Ascending aorta (tissue), 2 donors: ENCODE results near the gene CARMIL3. TPM values are rescaled to one million over a fixed set of nuclear protein-coding genes. Genes with fewer than 3 reads are reported as not detected.

Source experiments
- DNase-seq, 2 donors: peaks; one replicate each; pipeline ENCODE4 v3.0.0-alpha.2; 2019; ENCODE audit warnings: low spot score in 2 of 2
- H3K27ac ChIP-seq, 2 donors: fragments of 200-600 bp; sonication (generic); one replicate each; pipeline ENCODE4 v1.5.1; 2016 to 2017; ENCODE audit warnings: mild to moderate bottlenecking in 1 of 2
- H3K27me3 ChIP-seq: fragments of 200-600 bp; sonication (generic); one replicate; pipeline ENCODE4 v1.5.1; 2017
- H3K36me3 ChIP-seq, 2 donors: fragments of 200-600 bp; sonication (generic); one replicate each; pipeline ENCODE4 v1.5.1; 2016
- H3K4me1 ChIP-seq, 2 donors: fragments of 200-600 bp; sonication (generic); one replicate each; pipeline ENCODE4 v1.5.1; 2016 to 2017; ENCODE audit warnings: mild to moderate bottlenecking in 1 of 2
- H3K4me3 ChIP-seq, 2 donors: fragments of 200-600 bp; sonication (generic); one replicate each; pipeline ENCODE4 v1.5.1; 2016 to 2017; ENCODE audit warnings: mild to moderate bottlenecking in 1 of 2
- H3K9me3 ChIP-seq, 2 donors: fragments of 200-600 bp; sonication (generic); one replicate each; pipeline ENCODE4 v1.5.1; 2016
- intact Hi-C: fragments of 100-400 bp; cut with DNase I; formaldehyde crosslinking; loops from one replicate; pipeline ENCODE4 v1.15.1; 2023
- total RNA-seq: library from RNA; depleted of rRNA; stranded (reverse); fragments of >200 nt; gene quantifications from one replicate; pipeline ENCODE4 v1.1.0, GENCODE V29; 2016
- TF ChIP-seq, protein P1 (sequence below), 3 experiments: fragments of 200-600 bp in 2 of 3; fragments of 450-650 bp in 1 of 3; sonication (generic) in 2 of 3; IDR thresholded peaks; one replicate each; pipeline ENCODE4 v1.5.1; 2016 to 2019; ENCODE audit warnings: antibody characterized with exemption in 3 of 3, mild to moderate bottlenecking in 1 of 3, moderate library complexity in 1 of 3

The CARMIL3 gene
- total RNA-seq, 1 donor from 2014 or later: not detected

DNA sequence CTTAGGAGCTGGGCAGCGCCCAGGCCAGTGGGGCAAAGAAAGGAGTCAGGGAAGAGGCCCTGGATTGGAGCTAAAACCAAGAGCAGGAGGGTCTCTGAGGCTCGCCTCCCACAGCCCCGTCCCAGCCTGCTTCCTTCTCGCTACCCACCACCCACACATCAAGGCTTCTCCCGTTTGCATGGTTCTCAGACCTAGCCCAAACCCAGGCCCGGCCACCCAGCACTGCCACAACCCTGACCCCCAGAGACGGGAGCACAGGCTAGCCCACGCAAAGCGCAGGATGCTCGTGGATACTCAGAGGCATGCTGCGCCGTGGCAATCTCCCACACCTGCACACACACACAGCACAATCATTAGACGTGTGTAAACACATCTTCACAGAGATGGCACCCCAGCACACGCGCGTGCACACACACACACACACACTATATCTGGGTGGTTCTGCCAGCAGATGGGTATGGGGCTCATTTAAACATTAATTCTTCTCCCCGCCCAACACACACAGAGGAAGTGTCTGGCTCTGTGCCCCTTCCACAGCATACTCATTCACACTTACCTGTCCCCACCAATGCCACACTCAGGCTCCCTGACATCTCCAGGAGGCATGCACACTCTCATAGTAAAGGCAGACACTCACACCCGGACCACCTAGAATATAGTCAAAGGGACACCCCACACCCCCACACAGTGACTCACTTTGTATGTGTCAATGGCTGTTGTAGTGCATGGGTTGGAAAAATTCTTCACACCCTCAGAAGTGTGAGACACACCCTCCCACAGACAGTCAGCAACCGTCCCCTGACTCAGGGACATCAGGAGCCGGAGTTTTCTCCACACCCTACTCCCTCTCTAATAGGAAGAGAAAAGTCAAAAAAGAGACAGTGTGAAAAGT is 1.1 kb downstream of the CARMIL3 start:
- Histone ChIP-seq H3K27me3 (no peaks in the 10 kb centered on the region), H3K36me3 (no peaks in the 10 kb centered on the region), H3K27ac (no peak overlapping the region), H3K9me3 (no peaks in the 10 kb centered on the region), H3K4me1 (peaks cover 9 to 12% of the 10 kb centered on the region in 2 donors), H3K4me3 (peak overlapping the region; percentile 61 to 81)
- TF ChIP-seq, protein P1, sequence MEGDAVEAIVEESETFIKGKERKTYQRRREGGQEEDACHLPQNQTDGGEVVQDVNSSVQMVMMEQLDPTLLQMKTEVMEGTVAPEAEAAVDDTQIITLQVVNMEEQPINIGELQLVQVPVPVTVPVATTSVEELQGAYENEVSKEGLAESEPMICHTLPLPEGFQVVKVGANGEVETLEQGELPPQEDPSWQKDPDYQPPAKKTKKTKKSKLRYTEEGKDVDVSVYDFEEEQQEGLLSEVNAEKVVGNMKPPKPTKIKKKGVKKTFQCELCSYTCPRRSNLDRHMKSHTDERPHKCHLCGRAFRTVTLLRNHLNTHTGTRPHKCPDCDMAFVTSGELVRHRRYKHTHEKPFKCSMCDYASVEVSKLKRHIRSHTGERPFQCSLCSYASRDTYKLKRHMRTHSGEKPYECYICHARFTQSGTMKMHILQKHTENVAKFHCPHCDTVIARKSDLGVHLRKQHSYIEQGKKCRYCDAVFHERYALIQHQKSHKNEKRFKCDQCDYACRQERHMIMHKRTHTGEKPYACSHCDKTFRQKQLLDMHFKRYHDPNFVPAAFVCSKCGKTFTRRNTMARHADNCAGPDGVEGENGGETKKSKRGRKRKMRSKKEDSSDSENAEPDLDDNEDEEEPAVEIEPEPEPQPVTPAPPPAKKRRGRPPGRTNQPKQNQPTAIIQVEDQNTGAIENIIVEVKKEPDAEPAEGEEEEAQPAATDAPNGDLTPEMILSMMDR (IDR thresholded peaks at IDR 0.05): no peak
- intact Hi-C loops: loop anchor here (2.0 kb wide), 1 partner anchor 38 kb away; no protein-coding TSS in a partner anchor
- DNase-seq: peak in 1 of 2 donors; percentile 58

DNA sequence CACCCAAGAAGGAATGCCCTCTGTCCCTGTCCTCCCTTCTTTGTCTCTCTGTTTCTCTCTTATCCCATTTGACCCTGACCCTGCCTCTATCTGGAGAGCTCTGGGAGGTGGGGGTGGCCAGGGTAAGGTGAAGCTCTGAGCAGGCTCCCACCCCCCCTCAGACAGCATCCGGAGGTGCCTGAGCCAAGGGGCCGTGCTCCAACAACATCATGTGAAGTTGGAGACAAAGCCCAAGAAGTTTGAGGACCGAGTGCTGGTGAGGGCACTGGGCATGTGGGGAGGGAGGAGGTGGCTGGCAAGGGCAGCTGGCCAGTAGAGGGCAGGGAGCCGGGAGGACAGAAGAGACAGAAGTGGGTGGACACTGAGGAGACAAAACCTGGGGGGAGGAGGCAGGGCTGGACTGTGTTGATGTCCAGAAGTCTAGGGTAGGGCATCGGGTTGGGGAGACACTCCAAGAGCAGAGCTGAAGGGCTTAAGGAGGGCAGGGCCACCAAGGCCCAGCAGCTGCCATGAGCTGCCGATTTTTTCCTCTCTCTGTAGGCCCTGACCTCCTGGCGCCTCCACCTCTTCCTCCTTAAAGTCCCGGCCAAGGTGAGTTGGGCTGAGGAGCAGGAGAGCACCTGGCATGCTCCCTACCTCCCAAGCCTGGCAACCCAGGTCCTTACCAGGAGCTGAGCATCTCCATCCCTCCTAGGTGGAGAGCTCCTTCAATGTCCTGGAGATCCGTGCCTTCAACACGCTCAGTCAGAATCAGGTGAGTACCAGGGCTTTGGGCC is 1.9 kb downstream of the CARMIL3 start:
- no peak overlapping the region for H3K4me3 ChIP-seq
- peaks cover 9 to 12% of the 10 kb centered on the region in 2 donors for H3K4me1 ChIP-seq
- no peaks in the 10 kb centered on the region for H3K9me3 ChIP-seq
- H3K36me3 ChIP-seq: no peaks in the 10 kb centered on the region
- TF ChIP-seq, protein P1 (IDR thresholded peaks at IDR 0.05): no peak
- H3K27me3 ChIP-seq: no peaks in the 10 kb centered on the region
- intact Hi-C loops: loop anchor here (2.0 kb wide), 1 partner anchor 39 kb away; no protein-coding TSS in a partner anchor
- no peak overlapping the region for H3K27ac ChIP-seq
- peak in 1 of 2 donors; percentile 50 for DNase-seq

DNA sequence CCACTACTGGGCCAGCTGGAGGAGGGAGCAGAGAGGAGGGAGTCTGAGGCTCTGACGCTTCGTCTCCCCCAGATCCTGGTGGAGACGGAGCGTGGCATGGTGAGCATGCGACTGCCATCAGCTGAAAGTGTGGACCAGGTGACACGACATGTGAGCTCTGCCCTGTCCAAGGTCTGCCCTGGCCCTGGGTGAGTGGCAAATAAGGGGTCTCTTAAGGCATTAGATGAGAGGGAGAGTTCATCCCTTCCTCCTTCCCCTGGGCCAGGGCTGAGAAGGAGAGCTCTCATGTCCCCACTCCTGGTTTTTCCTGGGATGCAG is 2.5 kb downstream of the CARMIL3 start:
- peaks cover 9 to 12% of the 10 kb centered on the region in 2 donors for H3K4me1 ChIP-seq
- no peak overlapping the region for H3K4me3 ChIP-seq
- H3K27ac ChIP-seq: no peak overlapping the region
- intact Hi-C loops: no loop called here
- no peaks in the 10 kb centered on the region for H3K9me3 ChIP-seq
- H3K36me3 ChIP-seq: no peaks in the 10 kb centered on the region
- peak in 1 of 2 donors; percentile 49 for DNase-seq
- TF ChIP-seq, protein P1 (IDR thresholded peaks at IDR 0.05): no peak
- no peaks in the 10 kb centered on the region for H3K27me3 ChIP-seq

DNA sequence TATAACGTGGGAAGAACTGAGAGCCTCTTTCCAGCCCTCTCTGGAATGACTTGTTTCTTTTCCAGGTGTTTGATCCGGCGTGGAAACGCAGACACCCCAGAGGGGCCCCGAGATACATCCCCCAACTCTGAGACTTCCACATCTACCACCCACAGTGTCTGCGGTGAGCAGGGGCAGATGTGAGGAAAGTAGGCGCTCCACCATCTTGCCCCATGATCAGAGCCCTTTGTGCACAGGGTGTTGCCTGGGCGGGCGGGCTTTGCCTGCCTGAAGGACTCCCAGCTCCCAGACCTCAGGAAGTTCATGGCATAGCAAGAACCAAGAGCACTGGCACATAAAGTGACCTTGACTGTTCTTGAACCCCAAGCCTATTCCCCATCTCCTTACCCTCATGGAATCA is 2.8 kb downstream of the CARMIL3 start:
- no peaks in the 10 kb centered on the region for H3K9me3 ChIP-seq
- H3K4me1 ChIP-seq: peaks cover 9 to 12% of the 10 kb centered on the region in 2 donors
- H3K27me3 ChIP-seq: no peaks in the 10 kb centered on the region
- TF ChIP-seq, protein P1 (IDR thresholded peaks at IDR 0.05): no peak
- DNase-seq: peak in 1 of 2 donors; percentile 33
- intact Hi-C loops: no loop called here
- no peak overlapping the region for H3K27ac ChIP-seq
- H3K36me3 ChIP-seq: no peaks in the 10 kb centered on the region
- H3K4me3 ChIP-seq: no peak overlapping the region

DNA sequence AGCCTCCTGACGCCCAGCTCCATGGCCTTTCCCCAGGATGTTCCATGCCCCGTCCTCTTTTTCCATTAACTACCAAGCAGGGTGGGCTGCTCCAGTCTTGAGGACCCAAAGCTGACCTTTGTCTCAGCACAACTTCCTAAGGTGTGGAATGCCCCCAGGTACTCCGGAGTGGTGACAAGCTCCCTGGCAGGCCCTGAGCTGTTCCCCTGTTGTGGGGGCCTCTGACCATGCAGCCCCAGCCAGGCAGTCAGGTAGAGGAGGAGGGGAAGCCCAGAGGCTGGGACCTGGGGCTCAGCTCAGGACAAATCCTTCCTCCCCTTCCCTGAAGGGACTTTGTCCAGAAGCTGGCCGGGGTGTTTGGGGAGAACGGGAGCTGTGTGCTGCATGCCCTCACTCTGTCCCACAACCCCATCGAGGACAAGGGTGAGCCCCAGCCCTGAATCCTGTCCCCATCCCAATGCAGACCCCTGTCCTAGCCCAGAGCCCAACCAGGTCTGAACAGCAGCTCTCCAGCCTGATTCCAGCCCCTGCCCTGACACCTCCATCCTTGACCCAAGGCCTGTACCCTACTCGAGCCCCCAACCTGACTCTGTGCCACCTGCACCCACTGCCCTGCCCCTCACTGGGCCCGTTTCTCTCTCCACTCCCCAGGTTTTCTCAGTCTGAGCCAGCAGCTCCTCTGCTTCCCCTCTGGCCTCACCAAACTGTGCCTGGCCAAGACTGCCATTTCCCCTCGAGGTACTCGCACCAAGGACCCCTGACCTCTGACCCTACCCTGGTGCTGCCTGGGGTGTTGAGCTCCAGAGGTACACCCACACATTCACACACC is 4.4 kb downstream of the CARMIL3 start:
- H3K9me3 ChIP-seq: no peaks in the 10 kb centered on the region
- intact Hi-C loops: no loop called here
- no peak for DNase-seq

More for the DNA sequence above, 4.4 kb downstream of the CARMIL3 start:
- Histone ChIP-seq H3K4me1 (peaks cover 9 to 12% of the 10 kb centered on the region in 2 donors), H3K36me3 (no peaks in the 10 kb centered on the region), H3K27ac (no peak overlapping the region), H3K27me3 (no peaks in the 10 kb centered on the region), H3K4me3 (no peak overlapping the region)
- TF ChIP-seq, protein P1 (IDR thresholded peaks at IDR 0.05): no peak
